Measurements from ENCODE around the gene ORC5.

- TF ChIP-seq POLR2A (IDR thresholded peaks at IDR 0.05; ENCODE audit: low read depth, low read length) (no peak), POLR2AphosphoS5 (IDR thresholded peaks at IDR 0.05; ENCODE audit: low read depth, low read length) (no peak), TAF1 (IDR thresholded peaks at IDR 0.05; ENCODE audit: low read depth, low read length) (no peak), POU2F2 (IDR thresholded peaks at IDR 0.05; ENCODE audit: low read depth, low read length) (no peak), SPI1 (IDR thresholded peaks at IDR 0.05; ENCODE audit: low read depth, low read length) (no peak), PAX5 (IDR thresholded peaks at IDR 0.05; ENCODE audit: insufficient read depth, low read length, severe bottlenecking) (no peak)
These were observed 474 bp downstream of the ORC5 start for GRCh38 chr7:104207348-104207730.
